Neuronal stem cell (in vitro differentiated cells): ENCODE measurements around the gene NAALADL2.

Experiments
- DNase-seq: peaks from one replicate; pipeline ENCODE4 v3.0.0-alpha.2; 2013; ENCODE audit warnings: low spot score
- H2AFZ ChIP-seq: one replicate; pipeline ENCODE4 v1.6.1; 2013; ENCODE audit warnings: mild to moderate bottlenecking, low read length, inconsistent platforms
- H2AK5ac ChIP-seq: 2 replicates; pipeline ENCODE4 v1.6.1; 2013; ENCODE audit warnings: low read depth, mild to moderate bottlenecking, inconsistent platforms, low read length, moderate library complexity, mixed read lengths
- H2BK120ac ChIP-seq: 2 replicates; pipeline ENCODE4 v1.6.1; 2013; ENCODE audit warnings: low read depth, mild to moderate bottlenecking, inconsistent platforms, low read length, moderate library complexity, mixed read lengths
- H2BK12ac ChIP-seq: one replicate; pipeline ENCODE4 v1.6.1; 2013; ENCODE audit warnings: low read length, inconsistent platforms
- H2BK15ac ChIP-seq: 2 replicates; pipeline ENCODE4 v1.6.1; 2013; ENCODE audit warnings: mild to moderate bottlenecking, low read length, inconsistent platforms, mixed read lengths
- H2BK5ac ChIP-seq: one replicate; pipeline ENCODE4 v1.6.1; 2013; ENCODE audit warnings: inconsistent platforms, mild to moderate bottlenecking, low read length, moderate library complexity
- H3K14ac ChIP-seq: one replicate; pipeline ENCODE4 v1.6.1; 2013; ENCODE audit warnings: low read length, inconsistent platforms
- H3K18ac ChIP-seq: 2 replicates; pipeline ENCODE4 v1.6.1; 2013; ENCODE audit warnings: low read length, inconsistent platforms
- H3K23ac ChIP-seq: 2 replicates; pipeline ENCODE4 v1.6.1; 2013; ENCODE audit warnings: low read depth, mild to moderate bottlenecking, mixed read lengths, low read length, inconsistent platforms; ENCODE audit not compliant: poor library complexity
- H3K27ac ChIP-seq: replicated peaks from 3 replicates; pipeline ENCODE4 v1.5.1; 2013; ENCODE audit warnings: low read length, inconsistent platforms
- H3K27me3 ChIP-seq, 3 experiments: 2 replicates each; pipeline ENCODE4 v1.6.1; 2013; ENCODE audit warnings: low read length in 3 of 3, mild to moderate bottlenecking in 2 of 3, inconsistent platforms in 1 of 3, low read depth in 1 of 3, mixed read lengths in 1 of 3, moderate library complexity in 1 of 3; ENCODE audit not compliant: control insufficient read depth in 3 of 3, insufficient read depth in 3 of 3
- H3K36me3 ChIP-seq, 2 donors: replicated peaks in 1 of 2; 2 replicates each; pipeline ENCODE4 v1.6.1; 2013; ENCODE audit warnings: low read length in 2 of 2; ENCODE audit not compliant: control insufficient read depth in 2 of 2, insufficient read depth in 2 of 2
- H3K4ac ChIP-seq: 2 replicates; pipeline ENCODE4 v1.6.1; 2013; ENCODE audit warnings: inconsistent platforms, mild to moderate bottlenecking, low read length, moderate library complexity
- H3K4me1 ChIP-seq, 2 donors: 1 replicate in 1 of 2; 2 replicates in 1 of 2; pipeline ENCODE4 v1.6.1; 2013; ENCODE audit warnings: low read length in 2 of 2, low read depth in 1 of 2; ENCODE audit not compliant: control insufficient read depth in 2 of 2, insufficient read depth in 1 of 2
- H3K4me2 ChIP-seq: one replicate; pipeline ENCODE4 v1.6.1; 2013; ENCODE audit warnings: mild to moderate bottlenecking, low read length, inconsistent platforms; ENCODE audit not compliant: insufficient read depth, poor library complexity, severe bottlenecking
- H3K4me3 ChIP-seq, 2 donors: 2 replicates each; pipeline ENCODE4 v1.5.1; 2013; ENCODE audit warnings: low read length in 2 of 2, mild to moderate bottlenecking in 2 of 2, inconsistent platforms in 1 of 2, moderate library complexity in 1 of 2
- H3K79me1 ChIP-seq: one replicate; pipeline ENCODE4 v1.6.1; 2013; ENCODE audit warnings: low read depth, mild to moderate bottlenecking, inconsistent platforms, low read length, moderate library complexity
- H3K9ac ChIP-seq: one replicate; pipeline ENCODE4 v1.6.1; 2013; ENCODE audit warnings: mild to moderate bottlenecking, low read depth, low read length, inconsistent platforms; ENCODE audit not compliant: poor library complexity
- H3K9me3 ChIP-seq, 2 donors: replicated peaks in 1 of 2; 2 replicates each; pipeline versions ENCODE3 to v1.6.1; 2013; ENCODE audit warnings: low read length in 2 of 2, mild to moderate bottlenecking in 2 of 2, inconsistent platforms in 1 of 2, low read depth in 1 of 2, mixed read lengths in 1 of 2, moderate library complexity in 1 of 2; ENCODE audit not compliant: control insufficient read depth in 2 of 2, insufficient read depth in 1 of 2
- H4K8ac ChIP-seq: one replicate; pipeline ENCODE4 v1.6.1; 2013; ENCODE audit warnings: low read depth, mild to moderate bottlenecking, inconsistent platforms, low read length, moderate library complexity
- H4K91ac ChIP-seq: one replicate; pipeline ENCODE4 v1.6.1; 2013; ENCODE audit warnings: low read length, low read depth, mild to moderate bottlenecking, inconsistent platforms; ENCODE audit not compliant: poor library complexity
- WGBS, 2 donors: extraction: QIAGEN DNeasy Blood & Tissue Kit; methylation state at CpG; one replicate each; pipeline ENCODE4 v1.1.7; 2013; ENCODE audit warnings: missing lambda C conversion rate in 2 of 2, mixed read lengths in 1 of 2; ENCODE audit not compliant: insufficient read length in 2 of 2, insufficient replicate concordance in 1 of 2; ENCODE audit errors: extremely low coverage in 2 of 2; 5-methylcytosine and 5-hydroxymethylcytosine counted together

NAALADL2 gene

GRCh38 chr3:175304404-175304803 is 445.3 kb downstream of the NAALADL2 start:
- Histone ChIP-seq H2BK12ac (no peak overlapping the region), H3K9me3 (no peaks in the 10 kb centered on the region), H2BK120ac (no peak overlapping the region), H3K36me3 (no peaks in the 10 kb centered on the region), H3K9ac (no peak overlapping the region), H3K4me1 (no peaks in the 10 kb centered on the region), H3K27me3 (no peaks in the 10 kb centered on the region), H3K14ac (no peak overlapping the region), H2AFZ (peak overlapping the region; percentile 28), H4K91ac (no peak overlapping the region), H2AK5ac (no peak overlapping the region), H3K4ac (no peak overlapping the region), H2BK15ac (no peak overlapping the region), H3K18ac (no peak overlapping the region), H3K23ac (no peak overlapping the region), H3K79me1 (no peaks in the 10 kb centered on the region), H3K4me2 (no peak overlapping the region), H4K8ac (no peak overlapping the region), H3K27ac (no peak overlapping the region), H3K4me3 (no peak overlapping the region), H2BK5ac (no peak overlapping the region)
- whole genome bisulfite sequencing, 2 donors: no CpG with 5 or more reads among the region's 2 CpGs
- no peak for DNase-seq

- no peak overlapping the region for H2BK12ac ChIP-seq
- no peak overlapping the region for H2BK5ac ChIP-seq
- no peaks in the 10 kb centered on the region for H3K79me1 ChIP-seq
- no peak overlapping the region for H3K4ac ChIP-seq
- H3K36me3 ChIP-seq: no peaks in the 10 kb centered on the region
- no peak overlapping the region for H4K8ac ChIP-seq
- no peaks in the 10 kb centered on the region for H3K9me3 ChIP-seq
- H3K27me3 ChIP-seq: no peaks in the 10 kb centered on the region
- H3K9ac ChIP-seq: no peak overlapping the region
- no peaks in the 10 kb centered on the region for H3K4me1 ChIP-seq
- no peak for DNase-seq
- no peak overlapping the region for H2AFZ ChIP-seq
- H3K4me2 ChIP-seq: no peak overlapping the region
- H2BK15ac ChIP-seq: no peak overlapping the region
- no peak overlapping the region for H2AK5ac ChIP-seq
- no peak overlapping the region for H3K23ac ChIP-seq
- H4K91ac ChIP-seq: no peak overlapping the region
- H3K14ac ChIP-seq: no peak overlapping the region
- no peak overlapping the region for H3K4me3 ChIP-seq
- H3K27ac ChIP-seq: no peak overlapping the region
- H3K18ac ChIP-seq: no peak overlapping the region
- H2BK120ac ChIP-seq: no peak overlapping the region
Measured at GRCh38 chr3:175307642-175308041, 448.5 kb downstream of the NAALADL2 start.

GRCh38 chr3:175308097-175308496 is 449.0 kb downstream of the NAALADL2 start:
- H2AK5ac ChIP-seq: no peak overlapping the region
- H2BK12ac ChIP-seq: no peak overlapping the region
- no peak overlapping the region for H3K4me2 ChIP-seq
- H2BK5ac ChIP-seq: no peak overlapping the region
- H3K36me3 ChIP-seq: no peaks in the 10 kb centered on the region
- H3K27me3 ChIP-seq: no peaks in the 10 kb centered on the region
- H3K4me1 ChIP-seq: no peaks in the 10 kb centered on the region
- no peak overlapping the region for H3K27ac ChIP-seq
- WGBS, 2 donors: no CpG with 5 or more reads among the region's 6 CpGs
- H3K79me1 ChIP-seq: no peaks in the 10 kb centered on the region
- no peak overlapping the region for H3K23ac ChIP-seq
- H4K8ac ChIP-seq: no peak overlapping the region
- DNase-seq: no peak
- no peak overlapping the region for H2AFZ ChIP-seq
- no peak overlapping the region for H3K14ac ChIP-seq
- H2BK120ac ChIP-seq: no peak overlapping the region
- no peak overlapping the region for H4K91ac ChIP-seq
- H3K18ac ChIP-seq: no peak overlapping the region
- H3K4ac ChIP-seq: no peak overlapping the region
- no peak overlapping the region for H3K9ac ChIP-seq
- no peak overlapping the region for H3K4me3 ChIP-seq
- H3K9me3 ChIP-seq: no peaks in the 10 kb centered on the region
- no peak overlapping the region for H2BK15ac ChIP-seq

- Histone ChIP-seq H2AK5ac (no peak overlapping the region), H2BK5ac (no peak overlapping the region), H3K4ac (no peak overlapping the region), H3K9me3 (no peaks in the 10 kb centered on the region), H3K36me3 (no peaks in the 10 kb centered on the region), H2BK120ac (no peak overlapping the region), H4K91ac (no peak overlapping the region), H3K23ac (no peak overlapping the region), H3K18ac (no peak overlapping the region), H3K27ac (no peak overlapping the region), H3K27me3 (no peaks in the 10 kb centered on the region), H3K9ac (no peak overlapping the region), H3K14ac (no peak overlapping the region), H3K4me1 (no peaks in the 10 kb centered on the region), H2BK15ac (no peak overlapping the region), H2AFZ (no peak overlapping the region), H4K8ac (no peak overlapping the region), H3K79me1 (no peaks in the 10 kb centered on the region), H2BK12ac (no peak overlapping the region), H3K4me2 (no peak overlapping the region), H3K4me3 (no peak overlapping the region)
- no peak for DNase-seq
- WGBS, 2 donors: no CpG with 5 or more reads among the region's 2 CpGs
Measured at GRCh38 chr3:175310046-175310445, 450.9 kb downstream of the NAALADL2 start.
